GM18868 (cell line): ENCODE data around the gene HGD.
"Not testable (repeated sequence)": the region's sequence is repeated elsewhere in the genome, so short reads cannot be mapped to it uniquely, and the experiment has no call there.

Experiments
- ATAC-seq: cut with Tn5 transposase; IDR thresholded peaks from one replicate; pipeline ENCODE4 v1.9.1; 2021; ENCODE audit warnings: mild to moderate bottlenecking, moderate library complexity; ENCODE audit not compliant: unreplicated experiment

Gene HGD

DNA sequence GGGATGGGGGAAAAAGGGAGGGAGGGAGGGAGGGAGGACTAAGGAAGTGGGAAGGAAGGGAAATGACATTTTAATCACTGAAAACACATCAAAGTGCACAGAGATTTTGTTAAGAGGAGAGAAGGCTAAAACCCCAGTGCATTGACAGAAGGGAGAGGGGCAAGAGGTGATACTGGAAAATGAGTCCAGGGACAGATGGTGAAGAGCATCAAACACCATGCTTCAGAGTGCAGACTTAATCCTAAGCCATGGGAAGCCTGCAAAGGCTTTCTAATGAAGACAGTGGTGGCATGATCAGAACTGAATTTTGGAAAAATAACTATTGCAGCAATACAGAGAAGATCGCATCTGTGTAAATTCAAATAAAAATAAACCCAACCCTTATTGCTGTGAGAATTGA lies 41.8 kb downstream of the HGD start:
- ATAC-seq: no peak

- not testable (repeated sequence) for ATAC-seq
Observed at GRCh38 chr3:120638820-120639219, 43.2 kb downstream of the HGD start.

DNA sequence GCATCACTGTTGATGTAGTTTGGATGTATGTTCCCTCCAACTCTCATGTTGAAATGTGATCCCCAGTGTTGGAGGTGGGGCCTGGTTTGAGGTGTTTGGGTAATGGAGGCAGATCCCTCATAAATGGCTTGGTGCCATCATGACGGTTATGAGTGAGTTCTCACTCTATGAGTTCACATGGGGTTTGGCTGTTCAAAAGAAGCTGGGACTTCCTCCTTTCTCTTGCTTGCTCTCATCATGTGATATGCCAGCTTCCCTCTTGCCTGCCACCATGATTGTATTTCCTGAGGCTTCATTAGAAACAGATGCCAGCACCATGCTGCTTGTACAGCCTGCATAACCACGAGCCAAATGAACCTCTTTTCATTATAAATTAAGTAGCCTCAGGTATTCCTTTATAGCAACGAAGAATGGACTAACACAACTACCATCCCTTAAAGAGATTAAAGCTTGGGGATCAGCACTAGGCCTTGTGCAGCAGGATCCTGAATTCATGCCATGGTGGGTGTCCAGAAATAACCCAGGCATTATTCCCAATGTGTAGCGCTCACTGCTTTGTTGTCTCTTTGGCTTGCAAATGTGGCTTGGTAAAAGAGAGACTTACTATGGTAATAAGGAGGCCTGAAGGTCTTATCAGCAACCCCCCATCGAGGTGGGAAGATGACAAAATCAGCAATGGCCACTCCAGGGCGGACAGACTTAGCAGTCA lies 44.0 kb downstream of the HGD start:
- no peak for ATAC-seq

DNA sequence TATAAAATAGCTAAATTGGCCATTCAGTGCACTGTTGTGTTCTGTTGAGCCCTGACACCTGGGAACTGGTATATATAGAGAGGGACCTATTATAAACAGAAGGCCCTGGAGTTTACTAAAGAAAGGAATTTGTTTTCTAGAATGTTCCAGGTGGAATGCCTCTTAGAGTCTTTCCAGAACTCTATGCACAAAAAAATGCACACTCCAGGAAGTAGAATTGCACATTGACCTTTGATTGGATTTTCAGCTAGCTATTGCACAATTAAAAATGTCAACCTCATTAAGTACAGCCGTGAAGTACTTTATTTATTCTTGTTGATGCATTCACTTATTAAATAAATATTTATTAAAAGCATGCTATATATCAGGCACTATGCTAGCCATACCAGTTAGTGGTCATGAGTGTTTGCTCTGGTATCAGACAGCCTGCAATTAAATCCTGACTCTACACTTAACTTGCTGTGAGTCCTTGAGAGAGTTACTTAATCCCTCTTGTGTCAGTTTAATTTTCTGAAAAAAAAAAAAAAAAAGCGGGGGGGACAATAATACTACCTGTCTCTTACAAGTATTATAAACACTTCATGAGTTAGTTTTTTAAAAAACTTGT lies 45.1 kb downstream of the HGD start:
- no peak for ATAC-seq

DNA sequence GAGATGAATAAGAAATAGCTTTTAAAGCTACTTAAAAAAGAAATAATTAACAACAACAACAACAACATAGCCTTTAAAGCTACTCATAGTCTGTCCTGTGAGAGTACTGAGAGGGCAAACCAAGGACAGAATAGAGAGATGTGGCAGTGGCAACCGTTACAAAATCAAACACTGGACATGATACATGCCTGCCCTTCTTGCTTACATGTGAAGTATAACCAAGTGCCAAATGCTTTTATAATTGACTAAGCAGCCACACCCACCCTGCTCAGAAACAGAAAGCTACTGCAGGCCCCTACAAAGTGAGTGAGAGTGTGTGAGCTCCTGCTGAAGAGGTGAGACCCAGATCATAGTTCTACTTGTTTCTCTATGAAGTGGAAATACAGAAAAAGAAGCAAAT lies 47.5 kb downstream of the HGD start:
- no peak for ATAC-seq

GRCh38 chr3:120625159-120625586 lies 56.9 kb downstream of the HGD start:
- ATAC-seq: no peak

GRCh38 chr3:120623727-120624093 lies 58.3 kb downstream of the HGD start:
- no peak for ATAC-seq

DNA sequence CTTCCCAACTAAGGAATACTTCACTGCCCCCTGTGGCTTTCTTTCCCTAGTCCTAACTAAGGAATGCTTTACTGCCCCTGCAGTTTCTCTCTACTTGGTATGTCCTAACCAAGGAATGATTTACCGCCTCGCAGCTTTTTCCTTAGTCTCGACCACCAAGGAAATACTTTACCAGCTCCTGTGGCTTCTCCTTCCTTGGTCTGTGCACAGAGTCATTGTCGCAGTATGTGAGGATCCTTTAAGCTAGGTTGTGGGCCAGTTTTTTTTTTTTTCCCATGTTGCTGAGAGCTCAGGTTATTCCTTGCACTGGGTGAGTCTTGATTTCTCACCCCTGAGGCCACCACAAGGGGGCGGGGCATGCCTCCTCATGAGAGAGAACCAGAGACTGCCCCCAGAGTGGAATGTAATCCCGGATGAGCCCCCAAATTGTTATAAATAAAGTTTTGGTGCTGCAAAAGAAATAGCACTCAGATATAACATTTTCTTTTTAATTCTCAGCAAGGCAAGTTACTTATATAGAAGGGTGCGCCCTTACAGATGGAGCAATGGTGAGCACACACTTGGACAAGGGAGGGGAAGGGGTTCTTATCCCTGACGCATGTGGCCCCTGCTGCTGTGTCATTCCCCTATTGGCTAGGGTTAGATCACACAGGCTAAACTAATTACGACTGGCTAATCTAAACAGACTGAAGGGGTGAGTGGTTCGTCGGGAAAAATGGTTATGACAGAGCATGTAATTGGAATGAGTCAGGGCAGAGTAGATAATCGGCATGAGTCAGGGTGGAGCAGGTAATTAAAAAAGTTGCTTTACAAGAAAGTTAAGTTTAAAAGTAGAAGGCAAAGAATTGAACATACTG lies 58.9 kb downstream of the HGD start:
- no peak for ATAC-seq

GRCh38 chr3:120622457-120622856 lies 59.6 kb downstream of the HGD start:
- ATAC-seq: no peak

- not testable (repeated sequence) for ATAC-seq
Observed at GRCh38 chr3:120616745-120617144, 65.3 kb downstream of the HGD start.

- ATAC-seq: no peak
Observed at GRCh38 chr3:120615847-120616609, 66.0 kb downstream of the HGD start.

GRCh38 chr3:120614765-120615164 lies 67.3 kb downstream of the HGD start:
- no peak for ATAC-seq

GRCh38 chr3:120608506-120608905 lies 73.5 kb downstream of the HGD start:
- ATAC-seq: no peak

- ATAC-seq: no peak
Observed at GRCh38 chr3:120604784-120605183, 77.3 kb downstream of the HGD start.

- no peak for ATAC-seq
Observed at GRCh38 chr3:120604382-120604781, 77.7 kb downstream of the HGD start.

- no peak for ATAC-seq
Observed at GRCh38 chr3:120602682-120603081, 79.4 kb downstream of the HGD start.

GRCh38 chr3:120601554-120601953 lies 80.5 kb downstream of the HGD start:
- no peak for ATAC-seq

GRCh38 chr3:120599211-120599610 lies 82.8 kb downstream of the HGD start:
- ATAC-seq: no peak

- ATAC-seq: peak; percentile 62
Observed at GRCh38 chr3:120597445-120598049, 84.5 kb downstream of the HGD start.

- ATAC-seq: no peak
Observed at GRCh38 chr3:120596853-120597223, 85.2 kb downstream of the HGD start.
